Measurements from ENCODE around the gene SRGAP2B. TPM values are rescaled to one million over a fixed set of nuclear protein-coding genes. Genes with fewer than 3 reads are reported as not detected.
"Not testable (repeated sequence)": the region's sequence is repeated elsewhere in the genome, so short reads cannot be mapped to it uniquely, and the experiment has no call there.

Gene SRGAP2B
- polyA plus RNA-seq, 1 donor: 32.2 TPM

DNA sequence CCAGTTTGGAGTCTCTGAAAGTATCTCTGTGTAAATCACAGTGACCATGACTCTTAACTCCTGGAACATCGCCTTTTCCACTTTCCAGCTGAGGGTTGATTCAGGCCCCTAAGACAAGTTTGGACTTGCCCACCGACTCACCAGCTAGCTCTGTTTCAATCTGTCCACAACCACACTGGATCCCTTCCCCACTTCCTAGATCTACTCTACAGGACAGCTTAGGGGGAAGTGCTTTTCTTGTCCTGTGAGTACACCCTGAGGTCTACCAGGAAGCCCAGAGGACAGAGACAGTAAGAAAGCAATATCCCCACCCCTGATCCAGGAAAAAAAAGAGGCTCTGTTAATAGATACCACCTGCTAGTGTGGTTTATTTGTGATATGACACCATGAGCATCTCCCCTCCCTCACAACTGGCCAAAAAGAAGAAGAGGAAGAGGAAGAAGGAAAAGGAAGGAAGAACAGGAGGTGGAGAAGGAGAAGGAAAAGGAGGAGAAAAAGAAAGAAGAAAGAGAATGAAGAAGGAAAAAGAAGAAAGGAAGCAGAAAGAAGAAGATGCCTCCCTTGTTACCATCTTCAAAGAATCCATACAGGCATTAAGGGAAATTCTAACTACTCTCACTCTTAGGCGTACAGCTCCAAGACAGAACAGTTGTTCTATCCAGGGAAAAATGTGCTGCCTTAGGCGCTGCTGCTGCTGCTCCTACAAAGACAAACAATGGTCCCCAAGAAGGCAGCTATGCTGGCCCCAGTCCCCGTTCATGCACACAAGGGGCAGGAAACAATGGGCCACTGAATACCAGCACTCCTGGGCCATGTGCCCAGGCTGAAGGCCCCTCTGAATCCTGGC lies 96.8 kb downstream of the SRGAP2B start:
- DNase-seq (ENCODE audit: low read depth): not testable (repeated sequence)

DNA sequence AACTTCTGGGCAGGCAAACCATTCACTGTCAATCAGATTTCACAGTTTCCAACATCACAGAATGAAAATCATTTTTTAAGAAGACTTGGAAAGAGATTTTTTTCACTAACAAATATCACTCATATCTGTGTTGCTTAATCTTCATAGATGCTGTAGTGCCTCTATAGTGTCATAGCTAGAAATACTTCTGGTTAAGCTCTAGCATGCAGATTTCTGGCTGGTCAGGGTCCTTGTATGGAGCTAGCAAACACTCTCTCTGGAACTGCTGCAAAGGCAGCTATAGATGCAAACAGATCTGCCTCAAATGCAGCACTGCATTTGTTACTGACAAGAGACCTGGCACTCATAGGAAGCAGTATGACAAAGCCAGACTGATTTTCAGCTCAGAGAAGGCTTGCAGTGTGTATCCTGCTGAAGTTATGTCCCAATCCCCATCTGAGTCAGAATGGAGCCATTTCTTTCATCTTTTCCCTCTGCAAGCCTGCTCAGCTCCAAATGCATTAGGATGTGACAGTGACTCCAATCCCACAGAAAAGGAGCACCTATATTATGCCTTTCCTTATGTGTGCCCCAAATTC lies 99.2 kb downstream of the SRGAP2B start:
- not testable (repeated sequence) for DNase-seq (ENCODE audit: low read depth)

DNA sequence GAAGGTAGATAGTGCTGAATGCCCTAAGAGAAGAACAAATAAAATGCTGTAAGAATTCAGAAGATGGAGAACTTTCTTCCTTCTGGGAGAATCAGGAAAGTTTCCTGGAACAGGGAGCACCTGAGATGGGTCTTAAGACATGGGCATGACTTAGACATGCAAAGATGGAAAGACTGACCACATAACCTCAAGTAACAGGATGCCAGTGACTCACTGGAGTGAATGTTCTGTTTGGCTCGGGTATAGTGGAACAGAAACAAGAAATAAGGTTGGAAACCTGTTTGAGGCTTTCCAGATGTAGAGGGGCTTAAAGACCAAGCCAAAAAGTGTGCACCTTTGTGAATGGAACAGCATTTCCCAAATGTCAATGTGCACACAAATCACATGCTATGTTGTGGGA lies 102.2 kb downstream of the SRGAP2B start:
- not testable (repeated sequence) for DNase-seq (ENCODE audit: low read depth)

DNA sequence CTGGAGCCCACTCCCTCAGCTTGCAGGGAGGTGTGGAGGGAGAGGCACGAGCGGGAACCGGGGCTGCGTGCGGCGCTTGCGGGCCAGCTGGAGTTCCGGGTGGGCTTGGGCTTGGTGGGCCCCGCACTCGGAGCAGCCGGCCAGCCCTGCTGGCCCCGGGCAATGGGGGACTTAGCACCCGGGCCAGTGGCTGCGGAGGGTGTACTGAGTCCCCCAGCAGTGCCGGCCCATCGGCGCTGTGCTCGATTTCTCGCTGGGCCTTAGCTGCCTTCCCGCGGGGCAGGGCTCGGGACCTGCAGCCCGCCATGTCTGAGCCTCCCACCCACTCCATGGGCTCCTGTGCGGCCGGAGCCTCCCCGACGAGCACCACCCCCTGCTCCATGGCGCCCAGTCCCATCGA lies 104.5 kb downstream of the SRGAP2B start:
- not testable (repeated sequence) for DNase-seq (ENCODE audit: low read depth)

DNA sequence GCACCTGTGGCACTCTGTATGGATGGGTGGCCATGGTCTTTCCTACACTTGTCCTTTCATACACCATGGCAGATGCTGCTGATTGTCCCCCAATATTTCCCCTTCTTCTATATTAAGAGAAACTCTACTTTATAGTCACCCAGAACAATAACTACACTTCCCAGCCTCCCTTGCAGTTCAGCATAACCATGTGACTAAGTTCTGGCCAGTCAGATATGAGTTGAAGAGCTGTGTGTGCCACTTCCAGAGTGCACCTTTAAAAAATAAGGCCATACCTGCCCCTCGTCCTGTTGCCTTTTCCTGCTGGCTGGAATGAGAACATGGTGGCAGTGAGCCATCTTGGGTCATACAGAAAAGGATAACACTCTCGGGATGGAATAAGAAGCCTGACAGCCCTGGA lies 108.0 kb downstream of the SRGAP2B start:
- DNase-seq (ENCODE audit: low read depth): not testable (repeated sequence)

DNA sequence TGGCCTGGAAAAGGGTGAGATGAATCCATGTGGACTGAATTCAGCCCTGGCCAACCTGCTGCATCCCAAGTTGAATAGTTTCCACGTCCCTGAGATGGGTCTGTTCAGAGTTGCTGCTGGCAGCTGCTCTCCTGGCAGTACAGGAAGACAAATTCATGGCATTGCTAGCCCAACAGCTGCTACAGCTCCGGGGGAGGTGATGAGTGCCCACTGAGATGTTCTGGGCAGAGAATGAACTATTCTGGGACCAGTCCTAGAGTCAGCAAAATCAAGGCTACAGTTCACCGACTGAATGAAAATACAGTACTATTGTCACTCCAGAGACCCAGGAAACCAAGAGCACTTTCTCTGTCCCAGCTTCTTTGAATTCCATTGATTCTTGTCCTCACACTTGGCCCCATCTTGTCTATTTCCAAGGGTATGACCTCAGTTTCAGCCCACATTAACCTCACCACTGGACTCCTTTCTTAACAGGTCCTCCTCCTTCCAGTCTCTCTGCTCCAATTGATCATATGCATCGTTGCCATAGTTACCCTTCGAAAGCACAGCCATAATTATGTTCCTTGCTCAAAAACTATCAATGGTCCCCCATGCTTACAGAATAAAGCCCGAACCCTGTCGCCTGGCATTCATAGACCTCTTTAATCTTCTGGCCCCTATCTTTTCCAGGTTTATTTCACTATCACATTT lies 108.8 kb downstream of the SRGAP2B start:
- DNase-seq (ENCODE audit: low read depth): not testable (repeated sequence)

DNA sequence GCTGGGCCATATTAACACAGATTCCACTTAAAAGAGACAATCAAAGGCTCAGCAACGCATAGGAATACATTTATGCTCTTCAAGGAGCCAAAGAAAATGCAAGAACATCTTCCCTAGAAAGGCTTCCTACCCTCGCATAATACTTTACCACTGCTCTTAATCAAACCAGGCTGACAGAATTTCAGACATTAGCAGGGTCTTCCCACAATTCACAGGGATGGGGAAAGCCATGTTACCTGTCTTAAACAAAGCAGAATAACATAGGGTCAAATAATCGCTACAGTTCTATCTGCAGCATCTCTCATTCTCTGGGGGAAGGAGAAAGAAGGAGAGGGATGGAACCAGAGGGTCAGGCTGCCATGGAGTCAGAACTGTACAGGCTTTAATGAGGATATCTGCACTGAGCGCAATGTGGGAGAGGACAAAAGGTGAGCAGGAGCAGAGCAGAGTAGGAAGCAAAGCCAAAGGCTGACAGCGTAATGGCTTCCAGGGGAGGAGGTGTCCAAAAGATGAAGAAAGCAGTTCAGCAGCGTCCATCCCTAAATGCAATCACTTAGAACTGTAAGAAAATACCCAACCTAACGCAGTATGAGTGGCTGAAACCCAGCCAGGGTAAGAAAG lies 109.5 kb downstream of the SRGAP2B start:
- DNase-seq (ENCODE audit: low read depth): not testable (repeated sequence)

DNA sequence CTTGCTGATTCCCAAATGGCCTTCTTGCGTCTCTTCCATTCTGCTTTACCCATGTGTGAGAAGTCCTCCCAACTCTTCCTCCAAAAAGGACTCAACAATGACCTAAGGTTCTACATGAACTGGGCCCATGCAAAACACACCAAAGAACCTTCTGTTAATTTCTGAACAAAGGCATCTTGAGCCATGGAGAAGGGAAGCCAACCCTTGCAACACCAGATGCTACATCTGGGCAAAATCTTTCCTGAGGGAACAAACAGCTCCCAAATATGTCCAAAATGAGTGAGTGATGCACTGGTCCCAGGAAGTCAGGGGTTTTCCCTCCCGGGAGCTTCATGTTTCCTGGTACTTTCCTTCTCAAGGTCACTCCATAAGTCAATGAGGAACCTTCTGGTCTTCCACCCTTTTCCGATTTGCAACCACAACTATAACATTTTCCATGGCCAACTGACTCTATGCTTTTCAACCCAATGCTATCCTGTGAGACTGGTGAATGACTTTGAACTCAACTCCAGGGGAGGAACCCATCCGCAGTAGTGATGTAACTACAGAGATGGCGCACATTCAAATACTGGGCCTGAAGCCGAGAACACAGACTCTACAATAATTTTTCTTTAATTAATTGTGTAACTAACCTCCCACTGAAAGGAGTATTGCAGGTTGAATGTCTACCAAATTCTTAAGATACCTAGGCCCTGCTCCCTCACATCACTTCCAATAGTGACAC lies 112.2 kb downstream of the SRGAP2B start:
- not testable (repeated sequence) for DNase-seq (ENCODE audit: low read depth)

DNA sequence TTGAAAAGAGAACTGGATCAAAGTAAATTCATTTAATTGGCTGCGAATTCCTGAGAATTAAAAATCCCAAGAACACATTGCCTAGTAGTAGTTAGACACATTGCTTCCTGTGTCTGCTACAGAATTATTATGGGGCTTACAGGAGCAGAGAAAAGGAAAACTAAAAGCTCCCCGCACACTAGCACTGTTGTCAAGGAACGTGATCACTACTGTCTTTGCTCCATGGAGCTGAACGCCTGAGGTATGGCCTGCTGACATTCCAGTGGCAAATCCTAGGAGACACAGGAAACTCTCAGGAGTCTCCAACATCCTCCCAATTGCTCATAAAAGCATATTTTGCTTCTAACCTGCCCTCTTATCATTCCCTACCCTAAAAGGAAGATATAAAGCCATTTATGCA lies 114.0 kb downstream of the SRGAP2B start:
- not testable (repeated sequence) for DNase-seq (ENCODE audit: low read depth)

DNA sequence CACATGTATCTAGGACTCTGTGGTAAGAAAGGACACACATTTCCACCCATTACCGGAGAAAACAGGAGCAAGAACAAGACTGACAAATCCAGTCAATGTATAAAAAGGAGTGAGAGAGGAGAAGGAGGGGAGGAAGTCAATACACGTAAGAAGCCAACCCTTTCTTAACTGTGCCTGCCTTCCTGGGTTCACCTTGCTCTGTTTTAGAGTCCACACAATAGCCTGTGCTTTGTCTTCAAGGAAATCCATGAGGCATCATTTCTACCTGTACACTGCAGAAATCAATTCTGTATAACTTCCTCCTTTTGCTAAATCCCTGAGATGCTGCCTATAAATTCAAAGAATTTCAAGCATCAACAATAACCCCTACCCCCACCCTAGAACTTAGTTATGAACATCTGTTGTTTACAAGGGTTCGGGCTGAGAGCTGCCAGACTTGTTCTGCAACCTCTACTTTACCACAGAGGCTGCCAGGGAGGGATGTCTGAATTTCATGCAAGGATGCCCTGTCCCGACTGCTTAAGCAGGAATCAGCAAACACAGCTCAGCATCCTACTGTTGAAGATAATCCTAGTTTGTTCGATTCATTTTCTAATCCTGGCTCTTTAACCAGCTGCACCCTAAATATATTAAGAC lies 115.0 kb downstream of the SRGAP2B start:
- DNase-seq (ENCODE audit: low read depth): not testable (repeated sequence)

DNA sequence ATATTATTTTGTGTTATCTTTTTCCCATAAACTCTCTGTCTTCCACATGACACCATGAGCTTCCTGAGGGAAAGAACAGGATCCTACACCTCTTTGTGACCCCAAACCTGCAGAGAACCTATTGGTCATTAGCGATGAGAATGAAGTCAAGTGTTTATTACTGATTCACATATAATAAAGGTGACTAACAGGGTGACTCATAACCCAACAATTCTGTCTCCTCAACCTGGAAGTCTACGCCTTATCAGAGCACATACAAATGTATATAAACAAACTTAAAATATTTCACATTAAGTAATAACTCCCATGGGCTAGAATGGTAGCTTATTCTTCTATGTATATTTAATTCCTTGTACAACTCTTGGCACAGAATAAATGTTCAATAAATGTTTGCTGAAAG lies 117.3 kb downstream of the SRGAP2B start:
- not testable (repeated sequence) for DNase-seq (ENCODE audit: low read depth)

DNA sequence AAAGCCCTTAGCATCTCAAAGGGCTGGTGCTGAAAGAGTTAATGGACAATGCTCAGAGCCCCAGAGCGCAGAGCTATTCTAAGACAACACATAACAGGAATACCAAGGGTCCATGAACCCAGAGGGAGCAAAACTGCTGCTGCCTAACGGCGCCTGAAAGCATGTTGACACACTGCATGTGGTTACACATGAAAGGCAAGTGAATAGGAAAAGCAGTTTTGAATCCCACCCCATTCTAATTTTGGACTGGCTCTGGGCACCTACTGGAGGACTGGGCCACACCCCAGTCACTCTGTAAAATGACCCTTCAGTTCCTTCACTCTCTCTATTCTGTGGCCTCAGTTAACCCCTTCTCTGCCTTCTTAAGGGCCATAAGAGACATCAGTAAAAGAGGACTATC lies 123.2 kb downstream of the SRGAP2B start:
- not testable (repeated sequence) for DNase-seq (ENCODE audit: low read depth)

DNA sequence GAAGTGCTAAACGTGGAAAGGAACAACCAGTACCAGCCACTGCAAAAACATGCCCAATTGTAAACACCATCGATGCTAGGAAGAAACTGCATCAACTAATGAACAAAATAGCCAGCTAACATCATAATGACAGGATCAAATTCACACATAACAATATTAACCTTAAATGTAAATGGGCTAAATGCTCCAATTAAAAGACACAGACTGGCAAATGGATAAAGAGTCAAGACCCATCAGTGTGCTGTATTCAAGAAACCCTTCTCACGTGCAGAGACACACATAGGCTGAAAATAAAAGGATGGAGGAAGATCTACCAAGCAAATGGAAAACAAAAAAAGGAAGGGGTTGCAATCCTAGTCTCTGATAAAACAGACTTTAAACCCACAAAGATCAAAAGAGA lies 128.6 kb downstream of the SRGAP2B start:
- DNase-seq (ENCODE audit: low read depth): not testable (repeated sequence)

DNA sequence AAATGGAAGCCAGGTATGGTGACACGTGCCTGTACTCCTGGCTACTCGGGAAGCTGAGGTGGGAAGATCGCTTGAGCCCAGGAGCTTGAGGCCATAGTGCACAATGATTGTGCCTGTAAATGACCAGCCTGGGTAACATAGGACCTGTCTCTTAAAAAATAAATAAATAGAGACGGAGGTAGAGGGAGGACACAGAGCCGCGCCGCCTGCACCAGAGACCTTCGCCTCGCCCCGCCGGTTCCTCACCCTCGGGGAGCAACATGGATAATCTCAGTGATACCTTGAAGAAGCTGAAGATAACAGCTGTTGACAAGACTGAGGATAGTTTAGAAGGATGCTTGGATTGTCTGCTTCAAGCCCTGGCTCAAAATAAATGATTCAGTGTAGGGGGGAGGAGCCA lies 130.4 kb downstream of the SRGAP2B start:
- not testable (repeated sequence) for DNase-seq (ENCODE audit: low read depth)

DNA sequence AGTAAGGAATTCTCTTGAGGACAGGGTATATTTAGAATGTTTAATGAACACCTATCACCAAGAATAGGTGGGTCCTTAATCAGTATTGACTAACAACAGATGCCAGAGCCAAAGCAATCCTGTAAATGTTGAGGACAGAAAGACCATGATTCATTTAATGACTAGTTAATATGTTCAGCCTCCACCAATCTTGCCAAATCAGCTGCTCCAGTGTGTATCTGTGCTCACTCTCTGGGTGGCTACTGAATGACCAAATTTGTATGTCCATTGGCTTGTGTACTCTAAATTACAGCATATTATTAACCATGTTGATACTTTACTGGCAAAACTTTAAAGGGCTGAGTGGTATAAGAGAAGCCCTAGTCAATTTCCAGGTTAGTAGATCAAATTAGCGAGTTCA lies 130.9 kb downstream of the SRGAP2B start:
- DNase-seq (ENCODE audit: low read depth): not testable (repeated sequence)

DNA sequence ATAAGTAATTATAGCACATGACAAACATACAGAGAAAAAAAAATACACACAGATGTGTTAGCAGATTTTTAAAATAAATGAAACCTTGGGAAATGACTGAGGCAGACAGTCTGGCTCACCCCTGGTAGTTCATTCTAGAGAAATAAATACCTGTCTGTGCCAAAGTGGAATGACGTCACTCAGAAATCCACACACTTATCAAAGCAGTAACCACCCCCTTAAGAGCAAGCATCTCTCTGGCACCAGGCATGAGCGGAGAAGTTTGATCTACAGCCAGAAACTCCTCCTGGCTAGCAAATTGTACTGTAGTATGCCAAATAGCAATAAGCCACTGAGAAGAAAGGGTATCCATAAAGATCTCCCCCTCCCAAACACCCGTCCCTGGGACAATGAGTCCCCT lies 131.6 kb downstream of the SRGAP2B start:
- not testable (repeated sequence) for DNase-seq (ENCODE audit: low read depth)

DNA sequence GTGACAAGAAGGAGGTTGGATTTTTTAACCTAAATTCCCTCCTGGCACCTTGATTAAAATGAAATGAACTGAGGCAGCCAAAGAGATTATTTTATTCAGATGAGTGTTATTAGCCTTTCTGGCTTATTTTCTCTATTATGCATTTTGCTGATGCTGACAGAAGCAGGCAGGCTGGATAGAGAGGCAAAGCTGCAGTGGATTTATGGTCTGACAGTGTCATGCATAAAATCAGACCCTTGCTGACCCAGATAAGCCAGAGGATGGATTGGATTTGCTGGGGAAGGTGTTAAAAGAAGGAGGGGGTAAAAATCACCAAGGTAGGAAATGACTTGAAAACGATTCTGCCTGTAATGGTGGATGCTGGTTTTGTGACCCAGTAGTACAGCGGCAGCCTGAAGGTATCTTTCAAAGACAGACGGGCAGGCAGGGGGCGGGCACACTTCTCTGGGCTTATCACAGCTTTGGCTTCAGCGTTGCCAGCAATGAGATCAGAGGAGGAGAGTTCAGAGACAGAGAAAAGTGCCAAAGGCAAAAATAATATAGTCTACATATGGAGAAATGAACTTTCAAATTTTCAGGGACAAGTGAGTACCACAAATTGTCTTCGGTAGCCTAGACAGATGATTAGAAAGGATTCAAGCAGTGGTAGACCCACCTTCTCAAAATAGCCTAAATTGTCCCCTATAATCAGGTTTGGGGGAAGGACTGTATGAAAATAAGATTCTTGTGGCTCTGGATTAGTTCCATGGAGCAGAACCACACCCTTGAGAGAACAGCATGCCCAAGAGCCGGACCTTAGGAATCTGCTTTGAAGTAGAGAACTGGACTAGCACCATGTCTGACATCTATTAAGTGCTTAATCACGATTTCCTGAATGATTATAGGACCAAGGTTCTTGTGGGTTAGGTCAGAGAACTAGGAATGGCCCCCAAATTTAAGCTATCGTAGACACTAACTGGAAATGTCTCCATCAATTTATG lies 133.2 kb downstream of the SRGAP2B start:
- not testable (repeated sequence) for DNase-seq (ENCODE audit: low read depth)

DNA sequence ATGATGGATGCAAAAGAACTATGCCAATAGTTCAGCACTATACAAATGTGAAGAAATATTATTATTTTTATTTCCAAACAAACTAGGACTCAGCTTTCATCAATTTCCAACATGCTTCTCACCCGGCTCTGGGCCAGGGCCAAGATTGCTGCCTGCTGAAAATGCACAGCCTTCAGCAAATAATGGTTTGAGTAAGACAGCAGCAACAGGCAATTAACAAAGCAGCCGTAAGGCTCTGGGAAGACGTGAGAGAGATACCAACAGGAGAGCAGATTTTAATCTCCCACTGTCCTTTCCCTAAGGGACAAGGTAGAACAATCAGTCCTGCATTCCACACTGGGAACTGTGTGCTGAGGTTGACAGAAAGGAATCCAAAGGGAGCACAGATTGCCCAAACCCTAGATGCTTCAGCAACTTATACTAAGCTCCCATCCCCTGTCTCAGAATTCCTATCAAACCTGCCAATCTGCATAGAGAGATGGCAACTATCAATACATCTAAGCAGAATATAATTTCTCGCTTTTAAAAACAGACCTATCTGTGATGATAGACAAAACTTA lies 134.1 kb downstream of the SRGAP2B start:
- not testable (repeated sequence) for DNase-seq (ENCODE audit: low read depth)

DNA sequence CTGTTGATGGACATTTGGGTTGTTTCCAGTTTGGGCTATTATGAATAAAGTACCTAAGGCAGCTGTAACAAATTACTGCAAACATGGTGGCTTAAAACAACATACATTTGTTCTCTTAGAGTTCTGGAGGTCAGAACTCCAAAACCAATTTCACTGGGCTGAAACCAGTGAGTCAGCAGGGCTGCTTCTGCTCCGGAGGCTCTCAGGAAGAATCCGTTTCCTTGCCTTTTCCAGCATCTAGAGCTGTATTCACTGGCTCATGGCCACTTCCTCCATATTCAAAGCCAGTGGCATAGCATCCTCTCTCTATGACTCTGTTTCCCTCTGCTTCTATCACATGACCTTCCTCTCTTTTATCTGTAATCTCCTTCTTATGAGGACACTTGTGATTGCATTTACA lies 146.7 kb downstream of the SRGAP2B start:
- DNase-seq (ENCODE audit: low read depth): not testable (repeated sequence)
